OCI-LY3 (cell line): ENCODE data around the gene CTNNA3.

Experiments
- H2AFZ ChIP-seq: fragments of 200-600, 300-600 bp; shearing (Covaris generic); 2 replicates; pipeline ENCODE4 v1.6.0; 2014; ENCODE audit warnings: antibody characterized with exemption, low read depth, low read length
- H3K27ac ChIP-seq: fragments of 200-600, 300-600 bp; sonication (generic); 2 replicates; pipeline ENCODE4 v1.5.1; 2014; ENCODE audit warnings: mild to moderate bottlenecking, low read length, moderate library complexity, mixed read lengths
- H3K27me3 ChIP-seq: fragments of 200-600, 300-600 bp; sonication (generic); 2 replicates; pipeline ENCODE4 v1.6.1; 2014; ENCODE audit warnings: low read depth, low read length, mixed read lengths
- H3K36me3 ChIP-seq: fragments of 200-600, 300-600 bp; sonication (generic); replicated peaks from 2 replicates; pipeline ENCODE3; 2014; ENCODE audit warnings: low read depth, low read length, mixed read lengths
- H3K4me1 ChIP-seq: fragments of 300-600, 200-600 bp; sonication (generic); 2 replicates; pipeline ENCODE4 v1.6.1; 2014; ENCODE audit warnings: low read length, mixed read lengths
- H3K4me2 ChIP-seq: fragments of 200-600, 300-600 bp; sonication (generic); 2 replicates; pipeline ENCODE4 v1.6.1; 2014; ENCODE audit warnings: low read length, mixed read lengths
- H3K4me3 ChIP-seq: fragments of 300-600, 200-600 bp; sonication (generic); 2 replicates; pipeline ENCODE4 v1.5.1; 2014; ENCODE audit warnings: antibody characterized with exemption, mild to moderate bottlenecking, low read length, moderate library complexity
- H3K79me2 ChIP-seq: fragments of 300-600, 200-600 bp; shearing (Covaris generic); 2 replicates; pipeline ENCODE4 v1.6.1; 2014; ENCODE audit warnings: mild to moderate bottlenecking, low read length, mixed read lengths
- H3K9ac ChIP-seq: fragments of 300-600, 200-600 bp; shearing (Covaris generic); 2 replicates; pipeline ENCODE4 v1.6.0; 2014; ENCODE audit warnings: mild to moderate bottlenecking, low read length, moderate library complexity
- H3K9me3 ChIP-seq: fragments of 200-600, 300-600 bp; shearing (Covaris generic); 2 replicates; pipeline ENCODE4 v1.6.1; 2014; ENCODE audit warnings: low read length, mixed read lengths; ENCODE audit not compliant: insufficient read depth
- H4K20me1 ChIP-seq: fragments of 200-600, 300-600 bp; sonication (generic); 2 replicates; pipeline ENCODE4 v1.6.1; 2016; ENCODE audit warnings: low read length, mixed read lengths; ENCODE audit not compliant: insufficient read depth
- EZH2phosphoT487 ChIP-seq: fragments of 200-600 bp; shearing (Covaris generic); IDR thresholded peaks from 2 replicates; pipeline ENCODE4 v1.6.1; 2018; ENCODE audit warnings: antibody characterized with exemption, mixed run types, low read depth
- TF ChIP-seq, protein P1 (sequence below): fragments of 200-600, 300-600 bp; sonication (generic); IDR thresholded peaks from 2 replicates; pipeline ENCODE4 v1.5.1; 2014; ENCODE audit warnings: antibody characterized with exemption, low read length, low read depth

The CTNNA3 gene

DNA sequence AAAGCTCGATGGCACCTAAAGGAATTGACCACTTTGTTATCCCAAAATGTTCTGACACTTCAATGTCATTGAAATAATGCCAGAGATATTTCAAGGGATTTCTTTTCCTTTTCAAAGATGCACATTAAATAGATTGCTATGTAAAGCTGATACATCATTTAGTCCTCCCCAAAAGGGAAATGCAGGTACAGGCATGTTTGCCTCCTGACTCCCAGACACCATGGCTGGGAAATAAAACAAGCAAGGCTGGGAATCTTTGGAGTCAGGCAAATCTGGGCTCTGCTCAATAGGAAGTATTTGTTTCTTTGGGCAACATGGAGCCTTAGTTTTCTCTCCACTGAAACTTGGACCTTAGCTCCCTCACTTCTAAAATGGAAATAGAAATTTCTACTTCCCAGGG is 1000.9 kb downstream of the CTNNA3 start:
- no peak overlapping the region for H3K27ac ChIP-seq
- no peaks in the 10 kb centered on the region for H4K20me1 ChIP-seq
- H2AFZ ChIP-seq = no peak overlapping the region
- no peak overlapping the region for H3K4me2 ChIP-seq
- H3K36me3 ChIP-seq = no peaks in the 10 kb centered on the region
- no peak overlapping the region for H3K9ac ChIP-seq
- H3K9me3 ChIP-seq = no peaks in the 10 kb centered on the region
- no peak for TF ChIP-seq EZH2phosphoT487
- TF ChIP-seq, protein P1, sequence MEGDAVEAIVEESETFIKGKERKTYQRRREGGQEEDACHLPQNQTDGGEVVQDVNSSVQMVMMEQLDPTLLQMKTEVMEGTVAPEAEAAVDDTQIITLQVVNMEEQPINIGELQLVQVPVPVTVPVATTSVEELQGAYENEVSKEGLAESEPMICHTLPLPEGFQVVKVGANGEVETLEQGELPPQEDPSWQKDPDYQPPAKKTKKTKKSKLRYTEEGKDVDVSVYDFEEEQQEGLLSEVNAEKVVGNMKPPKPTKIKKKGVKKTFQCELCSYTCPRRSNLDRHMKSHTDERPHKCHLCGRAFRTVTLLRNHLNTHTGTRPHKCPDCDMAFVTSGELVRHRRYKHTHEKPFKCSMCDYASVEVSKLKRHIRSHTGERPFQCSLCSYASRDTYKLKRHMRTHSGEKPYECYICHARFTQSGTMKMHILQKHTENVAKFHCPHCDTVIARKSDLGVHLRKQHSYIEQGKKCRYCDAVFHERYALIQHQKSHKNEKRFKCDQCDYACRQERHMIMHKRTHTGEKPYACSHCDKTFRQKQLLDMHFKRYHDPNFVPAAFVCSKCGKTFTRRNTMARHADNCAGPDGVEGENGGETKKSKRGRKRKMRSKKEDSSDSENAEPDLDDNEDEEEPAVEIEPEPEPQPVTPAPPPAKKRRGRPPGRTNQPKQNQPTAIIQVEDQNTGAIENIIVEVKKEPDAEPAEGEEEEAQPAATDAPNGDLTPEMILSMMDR = no peak
- H3K79me2 ChIP-seq = no peaks in the 10 kb centered on the region
- no peaks in the 10 kb centered on the region for H3K27me3 ChIP-seq
- H3K4me3 ChIP-seq = no peak overlapping the region
- H3K4me1 ChIP-seq = no peaks in the 10 kb centered on the region

DNA sequence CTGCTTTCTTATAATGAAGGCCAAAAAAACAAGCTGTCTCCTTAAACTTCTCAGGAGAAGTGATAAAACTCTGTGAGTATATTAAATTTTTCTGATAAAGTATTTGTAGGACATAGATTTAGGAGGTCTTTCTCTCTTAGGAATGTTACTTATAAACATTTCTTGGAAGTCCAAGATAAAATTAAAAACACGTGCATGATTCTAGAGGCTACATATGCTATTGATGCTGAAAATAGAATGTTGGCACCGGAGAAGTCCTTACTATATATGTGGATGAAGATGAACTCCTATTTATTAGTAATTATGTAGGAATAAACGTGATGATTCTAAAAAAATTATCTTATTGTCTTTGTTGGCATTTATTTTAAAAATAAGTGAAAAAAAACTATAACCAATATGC is 1011.4 kb downstream of the CTNNA3 start:
- Histone ChIP-seq H3K4me2 (no peak overlapping the region), H2AFZ (no peak overlapping the region), H3K79me2 (no peaks in the 10 kb centered on the region), H3K27me3 (no peaks in the 10 kb centered on the region), H3K27ac (no peak overlapping the region), H3K9ac (no peak overlapping the region), H4K20me1 (no peaks in the 10 kb centered on the region), H3K9me3 (no peaks in the 10 kb centered on the region), H3K36me3 (no peaks in the 10 kb centered on the region), H3K4me1 (no peaks in the 10 kb centered on the region), H3K4me3 (no peak overlapping the region)
- no peak for TF ChIP-seq EZH2phosphoT487
- TF ChIP-seq, protein P1 = no peak

DNA sequence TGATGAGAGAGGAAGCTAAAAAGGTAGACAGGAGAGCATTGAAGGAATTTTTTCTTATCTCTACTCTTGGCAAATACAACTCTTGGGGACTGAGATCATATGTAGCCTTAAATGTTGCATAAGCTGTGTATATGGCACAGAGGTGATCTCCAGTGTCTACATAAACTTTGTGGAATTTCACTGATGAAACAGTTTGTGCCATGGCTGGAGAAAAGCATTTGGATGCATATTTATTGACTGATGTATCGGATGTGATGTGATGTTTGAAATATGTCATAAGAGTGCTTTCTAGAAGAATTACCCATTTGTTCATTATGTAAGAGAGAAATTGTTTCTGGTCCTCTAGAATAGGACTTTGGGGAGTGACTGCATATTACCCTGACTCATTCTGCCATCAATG is 1015.1 kb downstream of the CTNNA3 start:
- Histone ChIP-seq H3K36me3 (no peaks in the 10 kb centered on the region), H3K4me3 (no peak overlapping the region), H2AFZ (no peak overlapping the region), H3K9me3 (no peaks in the 10 kb centered on the region), H3K4me2 (no peak overlapping the region), H3K9ac (no peak overlapping the region), H4K20me1 (no peaks in the 10 kb centered on the region), H3K79me2 (no peaks in the 10 kb centered on the region), H3K4me1 (no peaks in the 10 kb centered on the region), H3K27me3 (no peaks in the 10 kb centered on the region), H3K27ac (no peak overlapping the region)
- no peak for TF ChIP-seq EZH2phosphoT487
- TF ChIP-seq, protein P1 = no peak

GRCh38 chr10:66678521-66678920 is 1017.5 kb downstream of the CTNNA3 start:
- Histone ChIP-seq H3K36me3 (no peaks in the 10 kb centered on the region), H2AFZ (no peak overlapping the region), H3K79me2 (no peaks in the 10 kb centered on the region), H4K20me1 (no peaks in the 10 kb centered on the region), H3K9me3 (no peaks in the 10 kb centered on the region), H3K27me3 (no peaks in the 10 kb centered on the region), H3K9ac (no peak overlapping the region), H3K4me1 (no peaks in the 10 kb centered on the region), H3K27ac (no peak overlapping the region), H3K4me2 (no peak overlapping the region), H3K4me3 (no peak overlapping the region)
- TF ChIP-seq, protein P1 = no peak
- no peak for TF ChIP-seq EZH2phosphoT487
